ENCODE data around the gene RAB39B.

- TF ChIP-seq, protein P1, sequence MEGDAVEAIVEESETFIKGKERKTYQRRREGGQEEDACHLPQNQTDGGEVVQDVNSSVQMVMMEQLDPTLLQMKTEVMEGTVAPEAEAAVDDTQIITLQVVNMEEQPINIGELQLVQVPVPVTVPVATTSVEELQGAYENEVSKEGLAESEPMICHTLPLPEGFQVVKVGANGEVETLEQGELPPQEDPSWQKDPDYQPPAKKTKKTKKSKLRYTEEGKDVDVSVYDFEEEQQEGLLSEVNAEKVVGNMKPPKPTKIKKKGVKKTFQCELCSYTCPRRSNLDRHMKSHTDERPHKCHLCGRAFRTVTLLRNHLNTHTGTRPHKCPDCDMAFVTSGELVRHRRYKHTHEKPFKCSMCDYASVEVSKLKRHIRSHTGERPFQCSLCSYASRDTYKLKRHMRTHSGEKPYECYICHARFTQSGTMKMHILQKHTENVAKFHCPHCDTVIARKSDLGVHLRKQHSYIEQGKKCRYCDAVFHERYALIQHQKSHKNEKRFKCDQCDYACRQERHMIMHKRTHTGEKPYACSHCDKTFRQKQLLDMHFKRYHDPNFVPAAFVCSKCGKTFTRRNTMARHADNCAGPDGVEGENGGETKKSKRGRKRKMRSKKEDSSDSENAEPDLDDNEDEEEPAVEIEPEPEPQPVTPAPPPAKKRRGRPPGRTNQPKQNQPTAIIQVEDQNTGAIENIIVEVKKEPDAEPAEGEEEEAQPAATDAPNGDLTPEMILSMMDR (IDR thresholded peaks at IDR 0.05): no peak
- TF ChIP-seq POLR2A (IDR thresholded peaks at IDR 0.05) (no peak), POLR2AphosphoS5 (IDR thresholded peaks at IDR 0.05) (no peak)
Measured at GRCh38 chrX:155293771-155294170, 29.5 kb upstream of the RAB39B start.
